Glomerular visceral epithelial cell (primary cell): ENCODE results near the gene DMWD.
A peak's percentile ranks its signal among the peaks of the same experiment; 100 is the strongest.
"Not testable (repeated sequence)": the region's sequence is repeated elsewhere in the genome, so short reads cannot be mapped to it uniquely, and the experiment has no call there.

ENCODE experiments used
- DNase-seq: peaks from one replicate; pipeline ENCODE4 v3.0.0-alpha.2; 2016; ENCODE audit errors: extremely low spot score

Gene DMWD

GRCh38 chr19:45769821-45770191, 22.8 kb downstream of the DMWD start:
- no peak for DNase-seq

GRCh38 chr19:45768984-45769782, 23.5 kb downstream of the DMWD start, which contains the start of gene SIX5:
SIX5 (minus strand) TSS chr19:45769252; CDS start chr19:45768844, 408 bp downstream.
- peak; percentile 99 for DNase-seq

GRCh38 chr19:45768655-45768983, 24.0 kb downstream of the DMWD start:
- DNase-seq: peak; percentile 63

GRCh38 chr19:45767881-45768654, 24.6 kb downstream of the DMWD start:
- DNase-seq: peak; percentile 73

- peak; percentile 82 for DNase-seq
These were observed 25.2 kb downstream of the DMWD start for GRCh38 chr19:45767410-45767880.

- DNase-seq: no peak
These were observed 25.7 kb downstream of the DMWD start for GRCh38 chr19:45766869-45767346.

GRCh38 chr19:45766296-45766868, 26.3 kb downstream of the DMWD start:
- DNase-seq: no peak

GRCh38 chr19:45765702-45766295, 26.8 kb downstream of the DMWD start:
- no peak for DNase-seq

GRCh38 chr19:45764945-45765701, 27.5 kb downstream of the DMWD start:
- no peak for DNase-seq

GRCh38 chr19:45764475-45764874, 28.2 kb downstream of the DMWD start:
- no peak for DNase-seq

- DNase-seq: no peak
These were observed 28.9 kb downstream of the DMWD start for GRCh38 chr19:45763691-45764294.

GRCh38 chr19:45762870-45763631, 29.6 kb downstream of the DMWD start:
- no peak for DNase-seq

- DNase-seq: no peak
These were observed 30.9 kb downstream of the DMWD start for GRCh38 chr19:45761714-45762113.

- no peak for DNase-seq
These were observed 33.7 kb downstream of the DMWD start for GRCh38 chr19:45758921-45759320.

GRCh38 chr19:45757695-45758094, 35.0 kb downstream of the DMWD start:
- DNase-seq: no peak

GRCh38 chr19:45754323-45754722, 38.3 kb downstream of the DMWD start:
- no peak for DNase-seq

GRCh38 chr19:45753548-45753947, 39.1 kb downstream of the DMWD start:
- no peak for DNase-seq

- no peak for DNase-seq
These were observed 40.0 kb downstream of the DMWD start for GRCh38 chr19:45752639-45753038.

GRCh38 chr19:45751483-45751882, 41.2 kb downstream of the DMWD start:
- not testable (repeated sequence) for DNase-seq

GRCh38 chr19:45747513-45747912, 45.1 kb downstream of the DMWD start:
- no peak for DNase-seq
